Kidney (tissue), 14 donors: ENCODE data around the gene MAD2L2. TPM values are rescaled to one million over a fixed set of nuclear protein-coding genes. Genes with fewer than 3 reads are reported as not detected.

Experiments
- DNase-seq, 5 donors: peaks; one replicate each; pipeline ENCODE4 v3.0.0-alpha.2; 2013 to 2020
- FAIRE-seq: peaks from 2 replicates; lab custom pipeline; 2012; peaks lifted over from hg19 to GRCh38; lab: Jason Lieb, UNC
- H3K27ac ChIP-seq, 2 donors: one replicate each; pipeline ENCODE4 v1.7.0; 2013; ENCODE audit warnings: low read depth in 2 of 2, low read length in 2 of 2, inconsistent platforms in 1 of 2
- H3K27me3 ChIP-seq: one replicate; pipeline ENCODE4 v1.7.1; 2013; ENCODE audit warnings: low read length, inconsistent platforms; ENCODE audit not compliant: control insufficient read depth, insufficient read depth
- H3K36me3 ChIP-seq, 3 donors: one replicate each; pipeline versions ENCODE4 v1.7.0 to v1.7.1; 2013; ENCODE audit warnings: low read length in 3 of 3, control low read depth in 1 of 3, inconsistent platforms in 1 of 3; ENCODE audit not compliant: insufficient read depth in 3 of 3, control insufficient read depth in 2 of 3
- H3K4me1 ChIP-seq, 3 donors: one replicate each; pipeline versions ENCODE4 v1.7.0 to v1.7.1; 2013; ENCODE audit warnings: low read length in 3 of 3, inconsistent platforms in 1 of 3, low read depth in 1 of 3; ENCODE audit not compliant: control insufficient read depth in 2 of 3, insufficient read depth in 2 of 3
- H3K4me3 ChIP-seq, 3 donors: one replicate each; pipeline versions ENCODE4 v1.7.0 to v1.8.1; 2013; ENCODE audit warnings: low read length in 3 of 3, control low read depth in 1 of 3, inconsistent platforms in 1 of 3
- H3K9ac ChIP-seq, 3 donors: one replicate each; pipeline versions ENCODE4 v1.7.0 to v1.7.1; 2013; ENCODE audit warnings: low read length in 3 of 3, control low read depth in 1 of 3, inconsistent platforms in 1 of 3
- H3K9me3 ChIP-seq, 3 donors: one replicate each; pipeline versions ENCODE4 v1.7.0 to v1.7.1; 2013; ENCODE audit warnings: low read length in 3 of 3, control low read depth in 1 of 3, inconsistent platforms in 1 of 3; ENCODE audit not compliant: control insufficient read depth in 2 of 3, insufficient read depth in 1 of 3
- intact Hi-C: fragments of 100-400 bp; cut with DNase I; formaldehyde crosslinking; loops from one replicate; pipeline ENCODE4 v1.11.1; 2022
- polyA plus RNA-seq: library from polyadenylated mRNA; stranded (reverse); fragments of 350-450 nt; fragmentation: Illumina TruSeq; extraction: RNeasy Lipid Tissue Mini Kit (QIAGEN cat#74804); gene quantifications from one replicate; pipeline ENCODE4 v1.2.3, GENCODE V29; 2014; ENCODE audit warnings: low read depth, low replicate concordance; ENCODE audit not compliant: insufficient read depth
- total RNA-seq: library from RNA; stranded (reverse); fragmentation: NEBNext Ultra II Directional; extraction: Animal tissue kit (Norgen Biotek cat#: 25700); gene quantifications from one replicate; pipeline ENCODE4 v1.2.1, GENCODE V29; 2021
- TF ChIP-seq, protein P1 (sequence below): IDR thresholded peaks from 3 replicates; pipeline ENCODE4 v1.5.1; 2012; ENCODE audit warnings: mild to moderate bottlenecking, moderate library complexity, borderline replicate concordance; ENCODE audit not compliant: insufficient read depth; ENCODE audit errors: extremely low read depth
- donor health status: control.
- donor health status: control.
- donor health status: control.
- donor health status: control.
- donor health status: control.
- donor health status: DM: yes; HTN: yes; CAD: no.
- donor health status: Normal renal cell carcinoma (clear cell type).

MAD2L2 gene
- total and polyA plus RNA-seq, 2 donors from 2014 or later: 36.8 to 51.7 TPM

DNA sequence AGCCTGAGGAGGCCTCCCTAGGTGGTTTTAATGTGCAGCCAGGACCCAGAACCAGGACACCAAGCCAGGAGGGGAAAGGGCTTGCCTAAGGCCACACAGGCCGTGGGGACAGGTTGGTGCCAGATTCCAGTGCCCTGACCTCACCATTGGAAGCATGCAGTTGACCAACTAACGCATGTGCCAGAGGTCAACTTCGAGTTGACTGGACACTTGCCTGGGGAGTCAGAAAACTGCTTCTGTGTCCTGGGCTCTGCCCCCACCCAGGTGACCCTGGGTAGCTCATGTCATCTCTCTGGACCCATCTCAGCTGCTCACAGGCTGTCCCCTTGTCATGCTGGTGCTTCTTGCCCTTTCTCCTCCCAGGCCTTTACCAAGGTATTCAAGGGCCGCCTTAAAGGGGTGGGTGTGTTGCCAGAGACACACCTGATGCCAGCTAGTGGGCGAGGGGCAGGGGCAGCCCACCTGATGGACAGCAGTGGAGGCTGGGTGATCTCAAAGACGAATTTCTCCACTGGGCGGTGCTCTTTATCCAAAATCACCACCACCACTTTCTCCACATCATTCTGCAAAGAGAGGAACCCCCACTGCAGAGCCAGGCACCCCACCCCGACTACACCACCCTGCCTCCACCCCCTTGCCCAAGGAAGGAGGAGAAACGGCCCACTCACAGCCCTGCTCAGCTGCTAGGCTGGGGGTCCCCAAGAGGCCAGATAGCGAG, 4.4 kb downstream of the MAD2L2 start:
- intact Hi-C loops: no loop called here
- H3K36me3 ChIP-seq: peaks cover 0 to 2% (median 2%) of the 10 kb centered on the region in 3 donors
- no peaks in the 10 kb centered on the region for H3K9me3 ChIP-seq
- DNase-seq (no peak), FAIRE-seq (no peak)
- no peak overlapping the region for H3K4me3 ChIP-seq
- TF ChIP-seq, protein P1, sequence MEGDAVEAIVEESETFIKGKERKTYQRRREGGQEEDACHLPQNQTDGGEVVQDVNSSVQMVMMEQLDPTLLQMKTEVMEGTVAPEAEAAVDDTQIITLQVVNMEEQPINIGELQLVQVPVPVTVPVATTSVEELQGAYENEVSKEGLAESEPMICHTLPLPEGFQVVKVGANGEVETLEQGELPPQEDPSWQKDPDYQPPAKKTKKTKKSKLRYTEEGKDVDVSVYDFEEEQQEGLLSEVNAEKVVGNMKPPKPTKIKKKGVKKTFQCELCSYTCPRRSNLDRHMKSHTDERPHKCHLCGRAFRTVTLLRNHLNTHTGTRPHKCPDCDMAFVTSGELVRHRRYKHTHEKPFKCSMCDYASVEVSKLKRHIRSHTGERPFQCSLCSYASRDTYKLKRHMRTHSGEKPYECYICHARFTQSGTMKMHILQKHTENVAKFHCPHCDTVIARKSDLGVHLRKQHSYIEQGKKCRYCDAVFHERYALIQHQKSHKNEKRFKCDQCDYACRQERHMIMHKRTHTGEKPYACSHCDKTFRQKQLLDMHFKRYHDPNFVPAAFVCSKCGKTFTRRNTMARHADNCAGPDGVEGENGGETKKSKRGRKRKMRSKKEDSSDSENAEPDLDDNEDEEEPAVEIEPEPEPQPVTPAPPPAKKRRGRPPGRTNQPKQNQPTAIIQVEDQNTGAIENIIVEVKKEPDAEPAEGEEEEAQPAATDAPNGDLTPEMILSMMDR: no peak
- no peak overlapping the region for H3K27ac ChIP-seq
- peaks cover 0 to 3% (median 0%) of the 10 kb centered on the region in 3 donors for H3K4me1 ChIP-seq
- H3K27me3 ChIP-seq: no peaks in the 10 kb centered on the region
- no peak overlapping the region for H3K9ac ChIP-seq

DNA sequence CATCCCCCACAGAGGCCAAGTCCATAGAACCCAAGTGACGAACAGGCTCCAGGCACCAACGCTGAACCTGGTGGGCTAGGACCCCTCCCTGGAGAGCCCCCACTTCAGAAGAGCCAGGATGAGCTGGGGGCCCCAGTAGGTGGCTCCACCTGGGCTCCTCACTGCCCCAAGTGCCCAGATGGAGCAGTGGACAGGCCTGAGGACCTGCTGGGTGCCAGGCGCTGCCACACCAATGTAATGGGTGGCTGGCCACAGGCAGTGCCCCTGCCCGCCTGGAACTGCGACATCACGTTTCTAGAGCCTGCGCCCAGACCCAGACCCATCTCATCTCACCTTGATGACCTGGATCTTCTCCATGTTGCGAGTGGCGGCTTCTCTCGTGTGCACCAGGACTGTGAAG, 5.6 kb downstream of the MAD2L2 start:
- no peaks in the 10 kb centered on the region for H3K27me3 ChIP-seq
- H3K9me3 ChIP-seq: no peaks in the 10 kb centered on the region
- no peak overlapping the region for H3K9ac ChIP-seq
- TF ChIP-seq, protein P1: no peak
- intact Hi-C loops: no loop called here
- H3K27ac ChIP-seq: no peak overlapping the region
- peaks cover 0 to 3% (median 0%) of the 10 kb centered on the region in 3 donors for H3K4me1 ChIP-seq
- no peak for DNase-seq
- no peak overlapping the region for H3K4me3 ChIP-seq
- no peak for FAIRE-seq
- peaks cover 0 to 2% (median 2%) of the 10 kb centered on the region in 3 donors for H3K36me3 ChIP-seq

DNA sequence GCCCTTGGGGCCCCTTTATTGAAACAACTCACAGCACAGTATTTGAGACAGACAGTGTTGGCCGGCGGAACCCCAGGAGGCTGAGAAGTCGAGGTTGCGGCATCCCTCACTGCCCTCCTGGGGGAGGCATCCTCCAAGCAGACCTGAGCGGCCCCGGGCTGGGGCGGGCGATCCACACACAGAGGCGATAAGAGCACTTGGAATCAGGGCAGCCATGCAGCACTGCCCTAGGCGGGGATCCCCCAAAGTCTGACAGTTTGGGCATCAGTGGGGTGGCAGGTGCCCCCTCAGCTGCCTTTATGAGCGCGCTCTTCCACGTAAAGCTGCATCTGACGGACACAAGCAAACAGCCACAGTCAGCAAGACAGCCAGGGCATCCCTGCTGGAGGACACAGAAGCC, 6.5 kb downstream of the MAD2L2 start:
- H3K27ac ChIP-seq: no peak overlapping the region
- peaks cover 0 to 2% (median 2%) of the 10 kb centered on the region in 3 donors for H3K36me3 ChIP-seq
- no peaks in the 10 kb centered on the region for H3K27me3 ChIP-seq
- intact Hi-C loops: no loop called here
- peaks cover 0 to 2% (median 0%) of the 10 kb centered on the region in 3 donors for H3K4me1 ChIP-seq
- TF ChIP-seq, protein P1: no peak
- DNase-seq: no peak
- H3K4me3 ChIP-seq: no peak overlapping the region
- no peak for FAIRE-seq
- H3K9me3 ChIP-seq: no peaks in the 10 kb centered on the region
- no peak overlapping the region for H3K9ac ChIP-seq
